Fibroblast of the conjunctiva (primary cell): ENCODE measurements around the gene ASCL3.
"Not testable (repeated sequence)": the region's sequence is repeated elsewhere in the genome, so short reads cannot be mapped to it uniquely, and the experiment has no call there.

Source experiments
- DNase-seq: peaks from one replicate; pipeline ENCODE4 v3.0.0-alpha.2; 2010; ENCODE audit warnings: low read depth

Gene ASCL3

DNA sequence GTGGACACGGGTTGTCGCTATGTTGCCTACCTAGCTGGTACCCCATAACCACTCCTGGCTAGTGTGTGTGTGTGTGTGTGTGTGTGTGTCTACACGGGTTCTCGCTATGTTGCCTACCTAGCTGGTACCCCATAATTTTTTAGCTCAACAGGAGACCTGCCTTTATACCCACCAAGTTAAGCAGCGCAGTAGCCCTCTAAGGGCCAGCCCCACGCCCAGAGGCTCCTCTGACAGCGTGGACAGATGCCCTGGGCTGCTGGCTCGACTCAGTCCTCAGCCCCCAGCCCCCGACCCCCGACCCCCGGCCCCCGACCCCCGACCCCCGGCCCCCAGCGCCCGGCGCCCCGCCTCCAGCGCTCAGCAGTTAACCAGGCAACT lies 32.2 kb downstream of the ASCL3 start:
- no peak for DNase-seq

DNA sequence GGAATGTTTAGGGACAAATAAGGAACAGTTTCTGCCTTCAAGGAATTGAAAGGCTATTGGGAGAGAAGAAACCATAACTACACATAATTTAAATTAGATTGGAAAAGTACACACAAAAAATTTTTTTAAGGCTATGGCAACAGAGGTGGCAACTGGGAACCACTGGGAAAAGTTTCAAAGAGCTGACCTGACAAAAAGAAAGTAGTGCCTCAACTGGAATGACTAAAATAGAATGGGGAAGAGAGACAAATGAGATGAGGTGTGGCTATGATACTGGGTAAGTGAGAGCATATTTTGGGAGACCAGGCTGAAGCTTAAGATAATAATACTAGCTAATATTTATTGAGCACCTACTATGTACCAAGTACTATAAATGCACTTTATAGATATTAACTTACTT lies 34.7 kb downstream of the ASCL3 start:
- no peak for DNase-seq

DNA sequence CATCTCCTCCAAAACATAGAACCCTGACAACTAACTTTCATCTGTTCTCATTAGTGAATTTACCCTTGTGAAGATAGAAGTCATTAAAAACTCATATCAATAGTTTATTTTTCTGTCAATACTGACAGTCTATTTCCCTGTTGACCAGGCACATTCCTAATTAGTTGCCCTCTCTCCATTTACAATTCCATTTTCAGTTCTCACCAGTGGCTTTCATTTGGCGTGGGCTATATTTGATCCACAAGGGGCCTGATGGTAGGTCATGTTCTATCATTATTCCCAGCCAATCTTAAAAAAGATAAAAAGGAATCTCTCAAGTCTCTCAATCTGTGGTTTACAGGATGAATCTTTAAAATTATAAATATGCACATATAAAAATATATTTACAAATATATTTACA lies 35.7 kb downstream of the ASCL3 start:
- no peak for DNase-seq

DNA sequence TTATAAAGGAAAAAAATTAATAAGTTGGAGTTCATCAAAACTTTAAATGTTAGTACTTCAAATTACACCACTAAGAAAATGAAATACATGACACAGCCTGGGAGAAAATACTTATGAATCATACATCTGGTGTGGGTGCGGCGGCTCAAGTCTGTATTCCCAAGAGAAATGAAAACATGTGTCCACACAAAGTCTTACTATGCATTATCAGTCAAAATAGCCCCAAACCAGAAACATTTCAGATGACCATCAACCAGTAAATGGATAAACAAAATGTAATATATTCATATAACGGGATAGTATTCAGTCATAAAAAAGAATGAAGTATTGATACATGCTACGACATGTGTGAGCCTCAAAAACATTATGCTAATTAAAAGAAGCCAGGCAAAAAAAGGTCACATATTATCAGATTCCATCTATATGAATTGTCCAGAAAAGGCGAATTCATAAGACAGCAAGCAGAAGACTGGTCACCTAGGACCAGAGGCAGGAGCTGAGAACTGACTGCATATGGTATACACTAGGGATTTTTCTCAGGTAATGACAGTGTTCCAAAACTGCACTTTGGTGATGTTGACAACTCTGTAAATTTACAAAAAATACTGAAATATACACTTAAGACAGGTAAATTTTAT lies 37.2 kb downstream of the ASCL3 start:
- DNase-seq: peak; percentile 51

DNA sequence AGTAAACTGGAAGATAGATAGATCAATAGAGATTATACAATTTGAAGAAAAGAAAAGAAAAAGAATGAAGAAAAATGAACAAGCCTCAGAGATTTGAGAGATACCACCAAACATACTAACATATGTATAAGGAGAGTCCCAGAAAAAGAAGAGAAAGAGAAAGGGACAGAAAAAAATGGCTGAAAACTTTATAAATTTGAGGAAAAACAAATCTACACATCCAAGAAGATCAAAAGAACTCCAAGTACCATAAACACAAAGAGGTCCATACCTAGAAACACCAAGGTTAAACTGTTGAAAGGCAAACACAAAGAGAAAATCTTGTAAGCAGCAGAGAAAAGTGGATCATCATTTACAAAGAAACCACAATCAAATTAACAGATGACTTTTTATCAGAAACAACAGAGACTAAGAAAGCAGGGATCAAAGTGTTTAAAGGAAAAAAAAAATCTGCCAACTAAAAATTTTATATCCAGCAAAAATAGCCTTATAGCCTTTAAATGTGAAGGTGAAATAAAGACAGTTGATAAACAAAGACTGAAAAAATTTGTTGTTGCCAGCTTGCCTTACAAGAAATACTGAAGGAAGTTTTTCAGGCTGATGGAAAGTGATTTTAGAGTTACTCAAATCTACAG lies 43.6 kb downstream of the ASCL3 start:
- no peak for DNase-seq

DNA sequence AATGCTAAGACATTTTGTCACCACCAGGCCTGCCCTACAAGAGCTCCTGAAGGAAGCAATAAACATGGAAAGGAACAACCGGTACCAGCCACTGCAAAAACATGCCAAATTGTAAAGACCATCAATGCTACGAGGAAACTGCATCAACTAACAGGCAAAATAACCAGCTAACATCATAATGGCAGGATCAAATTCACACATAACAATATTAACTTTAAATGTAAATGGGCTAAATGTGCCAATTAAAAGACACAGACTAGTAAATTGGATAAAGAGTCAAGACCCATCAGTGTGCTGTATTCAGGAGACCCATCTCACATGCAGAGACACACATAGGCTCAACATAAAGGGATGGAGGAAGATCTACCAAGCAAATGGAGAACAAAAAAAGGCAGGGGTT lies 51.6 kb downstream of the ASCL3 start:
- DNase-seq: not testable (repeated sequence)
